Adrenal gland (tissue), 12 donors: Measurements from ENCODE around the gene UBR1. TPM values are rescaled to one million over a fixed set of nuclear protein-coding genes. Genes with fewer than 3 reads are reported as not detected.
"Not testable (repeated sequence)": the region's sequence is repeated elsewhere in the genome, so short reads cannot be mapped to it uniquely, and the experiment has no call there.

ENCODE experiments used
- DNase-seq, 7 donors: peaks; one replicate each; pipeline ENCODE4 v3.0.0-alpha.2; 2019 to 2020
- H3K27ac ChIP-seq, 5 donors: fragments of 200-600 bp; sonication (generic) in 4 of 5; 1 replicate in 3 of 5; 2 replicates in 2 of 5; pipeline versions ENCODE4 v1.5.1 to v1.8.0; 2016 to 2020; ENCODE audit warnings: mild to moderate bottlenecking in 1 of 5
- H3K27me3 ChIP-seq: fragments of 200-600 bp; 2 replicates; pipeline ENCODE4 v1.8.0; 2021
- H3K36me3 ChIP-seq, 2 donors: fragments of 200-600 bp; replicated peaks in 1 of 2; 1 replicate in 1 of 2; 2 replicates in 1 of 2; pipeline versions ENCODE4 v1.5.1 to v1.8.0; 2018 to 2022
- H3K4me1 ChIP-seq, 2 donors: fragments of 200-600 bp; replicated peaks in 1 of 2; 1 replicate in 1 of 2; 2 replicates in 1 of 2; pipeline versions ENCODE4 v1.5.1 to v1.8.0; 2018 to 2021
- H3K4me3 ChIP-seq, 4 donors: fragments of 200-600 bp; sonication (generic) in 3 of 4; one replicate each; pipeline ENCODE4 v1.5.1; 2016 to 2018
- H3K9me3 ChIP-seq, 3 donors: fragments of 200-600 bp; sonication (generic) in 1 of 3; replicated peaks in 1 of 3; 1 replicate in 2 of 3; 2 replicates in 1 of 3; pipeline versions ENCODE4 v1.5.1 to v1.8.0; 2016 to 2021
- POLR2A ChIP-seq, 2 donors: fragments of 450-650 bp; IDR thresholded peaks; one replicate each; pipeline ENCODE4 v1.6.1; 2017; ENCODE audit warnings: antibody characterized with exemption in 2 of 2, mild to moderate bottlenecking in 2 of 2, moderate library complexity in 1 of 2
- WGBS, 4 donors: extraction: QIAGEN DNeasy Blood & Tissue Kit in 2 of 4; methylation state at CpG; one replicate each; pipeline versions ENCODE4 v1.1.5 to v1.1.7; 2013 to 2017; 5-methylcytosine and 5-hydroxymethylcytosine counted together
- intact Hi-C, 2 donors: fragments of 100-400 bp; cut with DNase I; formaldehyde crosslinking; loops; one replicate each; pipeline versions ENCODE4 v1.14.1 to v1.15.0; 2022 to 2023
- polyA plus RNA-seq, 3 donors: library from polyadenylated mRNA; stranded (reverse); fragments of 200-250 nt in 2 of 3; fragments of 350-450 nt in 1 of 3; fragmentation: Illumina TruSeq in 1 of 3; extraction: RNeasy Lipid Tissue Mini Kit (QIAGEN cat#74804) in 1 of 3; gene quantifications; one replicate each; pipeline ENCODE4 v1.2.3, GENCODE V29; 2013 to 2014
- total RNA-seq, 9 donors: library from RNA; depleted of rRNA in 4 of 9; stranded (reverse); fragments of >200 nt in 4 of 9; fragments of 120-200 nt in 1 of 9; fragmentation: NEBNext Ultra II Directional in 1 of 9; extraction: Animal tissue kit (Norgen Biotek cat#: 25700) in 1 of 9; gene quantifications; one replicate each; pipeline versions ENCODE4 v1.1.0 to v1.2.4, GENCODE V29; 2013 to 2023
- TF ChIP-seq, protein P1 (sequence below), 6 experiments: fragments of 450-650 bp in 4 of 6; fragments of 200-600 bp in 2 of 6; sonication (generic) in 1 of 6; IDR thresholded peaks; 1 replicate in 5 of 6; 2 replicates in 1 of 6; pipeline versions ENCODE4 v1.5.1 to v1.8.0; 2016 to 2021; ENCODE audit warnings: antibody characterized with exemption in 6 of 6, mild to moderate bottlenecking in 2 of 6, moderate library complexity in 1 of 6
- donor health status: healthy with polysubstance abuse.
- donor health status: Bipolar disorder and iron deficiency.
- donor health status: DM: yes; HTN: yes; CAD: no.
- donor health status: DM: no; HTN: no; CAD: no.
- donor health status: DM: no; HTN: no; CAD: no.
- donor health status: DM: yes; HTN: yes; CAD: no.

Gene UBR1
- total and polyA plus RNA-seq, 12 donors = 3.9 to 37.9 (median 21.6) TPM

DNA sequence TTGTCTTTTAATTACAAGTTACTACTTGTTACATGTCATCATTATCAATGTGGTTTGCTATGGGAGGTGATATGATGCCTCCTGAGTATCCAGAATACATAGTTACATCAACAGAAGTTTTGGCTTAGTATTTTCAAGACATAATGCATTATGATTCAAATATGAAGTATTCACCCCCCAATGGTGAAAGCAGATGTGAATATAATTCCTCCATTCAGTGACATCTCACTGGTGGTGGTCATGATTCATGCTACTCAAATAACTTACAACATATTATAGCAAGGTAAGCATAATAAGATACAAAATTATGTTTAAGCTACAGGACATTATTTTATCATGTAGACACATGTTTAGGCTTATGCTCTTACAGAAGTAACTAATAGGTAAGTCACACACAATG lies 150.3 kb downstream of the UBR1 start:
- no peak for TF ChIP-seq POLR2A (IDR thresholded peaks at IDR 0.05)
- TF ChIP-seq, protein P1, sequence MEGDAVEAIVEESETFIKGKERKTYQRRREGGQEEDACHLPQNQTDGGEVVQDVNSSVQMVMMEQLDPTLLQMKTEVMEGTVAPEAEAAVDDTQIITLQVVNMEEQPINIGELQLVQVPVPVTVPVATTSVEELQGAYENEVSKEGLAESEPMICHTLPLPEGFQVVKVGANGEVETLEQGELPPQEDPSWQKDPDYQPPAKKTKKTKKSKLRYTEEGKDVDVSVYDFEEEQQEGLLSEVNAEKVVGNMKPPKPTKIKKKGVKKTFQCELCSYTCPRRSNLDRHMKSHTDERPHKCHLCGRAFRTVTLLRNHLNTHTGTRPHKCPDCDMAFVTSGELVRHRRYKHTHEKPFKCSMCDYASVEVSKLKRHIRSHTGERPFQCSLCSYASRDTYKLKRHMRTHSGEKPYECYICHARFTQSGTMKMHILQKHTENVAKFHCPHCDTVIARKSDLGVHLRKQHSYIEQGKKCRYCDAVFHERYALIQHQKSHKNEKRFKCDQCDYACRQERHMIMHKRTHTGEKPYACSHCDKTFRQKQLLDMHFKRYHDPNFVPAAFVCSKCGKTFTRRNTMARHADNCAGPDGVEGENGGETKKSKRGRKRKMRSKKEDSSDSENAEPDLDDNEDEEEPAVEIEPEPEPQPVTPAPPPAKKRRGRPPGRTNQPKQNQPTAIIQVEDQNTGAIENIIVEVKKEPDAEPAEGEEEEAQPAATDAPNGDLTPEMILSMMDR (IDR thresholded peaks at IDR 0.05) = no peak

DNA sequence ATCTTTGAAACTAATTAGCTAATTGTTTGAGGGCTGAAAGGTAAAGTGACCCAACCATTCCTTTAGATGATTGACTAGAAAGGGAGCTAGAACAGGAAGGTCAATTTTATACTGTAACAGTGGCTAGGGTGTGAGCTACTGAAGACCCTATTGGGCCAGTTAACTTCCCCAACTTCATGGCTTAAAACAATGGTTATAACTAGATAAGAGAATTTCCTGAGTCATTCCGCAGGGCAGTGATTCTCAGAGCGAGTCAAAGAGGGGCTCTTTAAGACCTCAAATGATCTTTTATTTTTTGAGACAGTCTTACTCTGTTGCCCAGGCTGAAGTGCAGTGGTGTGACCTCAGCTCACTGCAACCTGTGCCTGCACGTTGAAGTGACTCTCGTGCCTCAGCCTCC lies 151.5 kb downstream of the UBR1 start:
- Histone ChIP-seq H3K27ac (no peak overlapping the region), H3K4me3 (no peak overlapping the region), H3K4me1 (no peaks in the 10 kb centered on the region), H3K27me3 (no peaks in the 10 kb centered on the region), H3K36me3 (peaks cover 0 to 57% of the 10 kb centered on the region in 2 donors), H3K9me3 (no peaks in the 10 kb centered on the region)
- intact Hi-C loops = no loop called here
- WGBS, 4 donors = 90 to 98% (median 95%) methylated on average over 4 of the region's 4 CpGs
- DNase-seq = no peak
- no peak for TF ChIP-seq POLR2A (IDR thresholded peaks at IDR 0.05)
- TF ChIP-seq, protein P1 (IDR thresholded peaks at IDR 0.05) = no peak

More for the DNA sequence above, 150.3 kb downstream of the UBR1 start:
- H3K36me3 ChIP-seq = peaks cover 0 to 53% of the 10 kb centered on the region in 2 donors
- no peak overlapping the region for H3K4me3 ChIP-seq
- H3K4me1 ChIP-seq = no peaks in the 10 kb centered on the region
- intact Hi-C loops = no loop called here
- no peaks in the 10 kb centered on the region for H3K9me3 ChIP-seq
- DNase-seq = no peak
- H3K27me3 ChIP-seq = no peaks in the 10 kb centered on the region
- H3K27ac ChIP-seq = no peak overlapping the region

DNA sequence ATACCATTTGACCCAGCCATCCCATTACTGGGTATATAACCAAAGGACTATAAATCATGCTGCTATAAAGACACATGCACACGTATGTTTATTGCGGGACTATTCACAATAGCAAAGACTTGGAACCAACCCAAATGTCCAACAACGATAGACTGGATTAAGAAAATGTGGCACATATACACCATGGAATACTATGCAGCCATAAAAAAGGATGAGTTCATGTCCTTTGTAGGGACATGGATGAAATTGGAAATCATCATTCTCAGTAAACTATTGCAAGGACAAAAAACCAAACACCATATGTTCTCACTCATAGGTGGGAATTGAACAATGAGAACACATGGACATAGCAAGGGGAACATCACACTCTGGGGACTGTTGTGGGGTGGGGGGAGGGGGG lies 156.9 kb downstream of the UBR1 start:
- H3K4me3 ChIP-seq, DNase-seq, intact Hi-C loops, H3K27ac ChIP-seq, H3K9me3 ChIP-seq, H3K27me3 ChIP-seq, H3K4me1 ChIP-seq: not testable (repeated sequence)
- peaks cover 0 to 63% of the 10 kb centered on the region in 2 donors for H3K36me3 ChIP-seq
- WGBS, 4 donors = 93 to 100% (median 94%) methylated on average over 2 to 3 of the region's 3 CpGs

DNA sequence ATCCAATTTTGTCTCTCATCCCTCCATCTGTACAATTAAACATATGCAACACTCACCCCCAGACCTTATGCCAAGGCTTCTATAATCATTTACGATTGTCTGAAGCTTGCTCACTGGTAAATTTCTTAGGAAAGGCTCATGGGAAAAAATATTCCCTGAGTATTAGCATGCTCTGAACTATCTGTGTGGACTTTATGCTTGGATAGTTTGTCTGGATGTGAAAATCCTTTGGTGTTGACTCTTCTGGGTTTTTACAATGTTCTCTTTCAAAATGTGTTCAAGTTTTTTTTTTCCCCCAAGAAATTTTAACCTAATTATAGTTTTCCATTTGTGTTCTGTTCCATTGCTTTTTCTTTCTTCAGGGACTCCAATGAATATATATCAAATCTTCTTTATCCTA lies 165.3 kb downstream of the UBR1 start:
- 83 to 94% (median 88%) methylated on average over 1 of the region's 1 CpG for WGBS, 4 donors
- no peak for DNase-seq

DNA sequence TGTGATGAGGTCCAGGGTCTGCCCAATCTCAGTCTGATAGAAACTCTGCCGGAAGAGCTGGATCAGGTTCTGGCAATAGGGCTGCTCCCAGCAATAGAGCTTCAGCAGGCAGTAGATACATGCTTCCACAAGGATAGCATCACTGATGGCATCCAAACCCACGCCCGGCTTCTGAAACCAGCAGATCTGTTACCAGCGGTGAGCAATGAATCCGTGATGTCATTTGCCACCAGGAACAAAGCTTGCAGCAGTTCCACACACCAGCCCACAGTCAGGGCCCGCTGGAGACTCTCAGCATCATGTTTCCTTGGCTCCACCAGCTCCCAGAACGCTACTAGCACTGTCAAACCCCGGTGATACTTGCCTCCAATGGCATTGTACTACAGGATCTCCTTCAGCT lies 166.0 kb downstream of the UBR1 start:
- 91 to 99% (median 97%) methylated on average over 8 of the region's 8 CpGs for WGBS, 4 donors
- intact Hi-C loops = no loop called here
- DNase-seq = no peak
- Histone ChIP-seq H3K9me3 (no peaks in the 10 kb centered on the region), H3K27ac (no peak overlapping the region), H3K27me3 (no peaks in the 10 kb centered on the region), H3K36me3 (peaks cover 0 to 8% of the 10 kb centered on the region in 2 donors), H3K4me3 (no peak overlapping the region), H3K4me1 (no peaks in the 10 kb centered on the region)
- no peak for TF ChIP-seq POLR2A (IDR thresholded peaks at IDR 0.05)
- TF ChIP-seq, protein P1 (IDR thresholded peaks at IDR 0.05) = no peak

More for the DNA sequence above, 165.3 kb downstream of the UBR1 start:
- Histone ChIP-seq H3K36me3 (peaks cover 0 to 13% of the 10 kb centered on the region in 2 donors), H3K4me3 (no peak overlapping the region), H3K27me3 (no peaks in the 10 kb centered on the region), H3K4me1 (no peaks in the 10 kb centered on the region), H3K9me3 (no peaks in the 10 kb centered on the region), H3K27ac (no peak overlapping the region)
- no peak for TF ChIP-seq POLR2A (IDR thresholded peaks at IDR 0.05)
- TF ChIP-seq, protein P1 (IDR thresholded peaks at IDR 0.05) = no peak
- intact Hi-C loops = no loop called here
